IPS-18a (cell line): ENCODE measurements around the gene NAT14.

ENCODE experiments used
- H3K27ac ChIP-seq: one replicate; pipeline ENCODE4 v1.5.1; 2013; ENCODE audit warnings: low read length
- H3K27me3 ChIP-seq: one replicate; pipeline ENCODE4 v1.6.1; 2013; ENCODE audit warnings: mild to moderate bottlenecking, low read length; ENCODE audit not compliant: control insufficient read depth, insufficient read depth
- H3K36me3 ChIP-seq: one replicate; pipeline ENCODE4 v1.6.1; 2013; ENCODE audit warnings: low read depth, low read length; ENCODE audit not compliant: control insufficient read depth
- H3K4me1 ChIP-seq: one replicate; pipeline ENCODE4 v1.6.1; 2013; ENCODE audit warnings: low read depth, low read length; ENCODE audit not compliant: control insufficient read depth
- H3K4me3 ChIP-seq: one replicate; pipeline ENCODE4 v1.5.1; 2013; ENCODE audit warnings: low read length
- H3K9ac ChIP-seq: one replicate; pipeline ENCODE4 v1.6.1; 2013; ENCODE audit warnings: mild to moderate bottlenecking, low read length, moderate library complexity
- H3K9me3 ChIP-seq: one replicate; pipeline ENCODE4 v1.6.1; 2013; ENCODE audit warnings: low read depth, low read length; ENCODE audit not compliant: control insufficient read depth

The NAT14 gene

GRCh38 chr19:55464039-55464661 is 20.8 kb upstream of the NAT14 start:
- H3K27ac ChIP-seq, result no peak overlapping the region
- no peaks in the 10 kb centered on the region for H3K36me3 ChIP-seq
- H3K9ac ChIP-seq, result no peak overlapping the region
- peaks cover 5% of the 10 kb centered on the region for H3K4me1 ChIP-seq
- peaks cover 22% of the 10 kb centered on the region for H3K27me3 ChIP-seq
- no peaks in the 10 kb centered on the region for H3K9me3 ChIP-seq
- H3K4me3 ChIP-seq, result no peak overlapping the region

GRCh38 chr19:55464662-55465054 is 20.3 kb upstream of the NAT14 start, which contains the start of gene C19orf85:
TSS of gene C19orf85 (minus strand) at chr19:55464751. CDS start at chr19:55464554, 197 bp downstream.
- Histone ChIP-seq H3K9me3 (no peaks in the 10 kb centered on the region), H3K9ac (no peak within 1 kb of the TSS), H3K27ac (no peak within 1 kb of the TSS), H3K36me3 (no peaks in the 10 kb centered on the region), H3K4me1 (peaks cover 5% of the 10 kb centered on the region), H3K4me3 (no peak within 1 kb of the TSS), H3K27me3 (peaks cover 22% of the 10 kb centered on the region)

- peaks cover 22% of the 10 kb centered on the region for H3K27me3 ChIP-seq
- H3K4me1 ChIP-seq, result no peaks in the 10 kb centered on the region
- H3K9me3 ChIP-seq, result no peaks in the 10 kb centered on the region
- H3K9ac ChIP-seq, result no peak overlapping the region
- no peak overlapping the region for H3K4me3 ChIP-seq
- H3K27ac ChIP-seq, result no peak overlapping the region
- H3K36me3 ChIP-seq, result no peaks in the 10 kb centered on the region
These were observed 19.3 kb upstream of the NAT14 start for GRCh38 chr19:55465460-55466240.

- Histone ChIP-seq H3K9ac (no peak overlapping the region), H3K36me3 (no peaks in the 10 kb centered on the region), H3K4me3 (no peak overlapping the region), H3K9me3 (no peaks in the 10 kb centered on the region), H3K4me1 (no peaks in the 10 kb centered on the region), H3K27ac (no peak overlapping the region), H3K27me3 (peaks cover 22% of the 10 kb centered on the region)
These were observed 18.8 kb upstream of the NAT14 start for GRCh38 chr19:55466241-55466614.

GRCh38 chr19:55467236-55468053 is 17.5 kb upstream of the NAT14 start:
- Histone ChIP-seq H3K9me3 (no peaks in the 10 kb centered on the region), H3K27me3 (peaks cover 22% of the 10 kb centered on the region), H3K4me1 (no peaks in the 10 kb centered on the region), H3K27ac (no peak overlapping the region), H3K9ac (no peak overlapping the region), H3K4me3 (no peak overlapping the region), H3K36me3 (no peaks in the 10 kb centered on the region)

- H3K4me1 ChIP-seq, result no peaks in the 10 kb centered on the region
- no peaks in the 10 kb centered on the region for H3K9me3 ChIP-seq
- no peak overlapping the region for H3K4me3 ChIP-seq
- no peak overlapping the region for H3K9ac ChIP-seq
- H3K36me3 ChIP-seq, result no peaks in the 10 kb centered on the region
- H3K27ac ChIP-seq, result no peak overlapping the region
- peaks cover 21% of the 10 kb centered on the region for H3K27me3 ChIP-seq
These were observed 17.0 kb upstream of the NAT14 start for GRCh38 chr19:55468054-55468393.

- H3K27me3 ChIP-seq, result peaks cover 3% of the 10 kb centered on the region
- no peak overlapping the region for H3K4me3 ChIP-seq
- H3K36me3 ChIP-seq, result no peaks in the 10 kb centered on the region
- H3K4me1 ChIP-seq, result no peaks in the 10 kb centered on the region
- no peak overlapping the region for H3K9ac ChIP-seq
- no peaks in the 10 kb centered on the region for H3K9me3 ChIP-seq
- H3K27ac ChIP-seq, result no peak overlapping the region
These were observed 13.7 kb upstream of the NAT14 start for GRCh38 chr19:55471266-55471665.

GRCh38 chr19:55472463-55472862 is 12.5 kb upstream of the NAT14 start:
- no peak overlapping the region for H3K27ac ChIP-seq
- H3K27me3 ChIP-seq, result no peaks in the 10 kb centered on the region
- H3K9ac ChIP-seq, result no peak overlapping the region
- H3K4me1 ChIP-seq, result no peaks in the 10 kb centered on the region
- H3K36me3 ChIP-seq, result no peaks in the 10 kb centered on the region
- H3K9me3 ChIP-seq, result no peaks in the 10 kb centered on the region
- H3K4me3 ChIP-seq, result no peak overlapping the region

- H3K27ac ChIP-seq, result no peak overlapping the region
- no peaks in the 10 kb centered on the region for H3K9me3 ChIP-seq
- H3K36me3 ChIP-seq, result no peaks in the 10 kb centered on the region
- H3K4me3 ChIP-seq, result no peak overlapping the region
- H3K9ac ChIP-seq, result no peak overlapping the region
- no peaks in the 10 kb centered on the region for H3K4me1 ChIP-seq
- H3K27me3 ChIP-seq, result no peaks in the 10 kb centered on the region
These were observed 11.6 kb upstream of the NAT14 start for GRCh38 chr19:55473225-55474012.

GRCh38 chr19:55474269-55475265 is 10.4 kb upstream of the NAT14 start:
- no peaks in the 10 kb centered on the region for H3K27me3 ChIP-seq
- H3K36me3 ChIP-seq, result no peaks in the 10 kb centered on the region
- H3K4me3 ChIP-seq, result no peak overlapping the region
- no peaks in the 10 kb centered on the region for H3K4me1 ChIP-seq
- H3K9ac ChIP-seq, result no peak overlapping the region
- H3K27ac ChIP-seq, result no peak overlapping the region
- H3K9me3 ChIP-seq, result no peaks in the 10 kb centered on the region
